NCI-H526 treated with DMSO at 0.1 percent for 48 hours (cell line): Measurements from ENCODE around the gene CDH4.

Experiments used
- DNase-seq: peaks from one replicate; lab custom pipeline; 2025; lab: John Stamatoyannopoulos, UW

CDH4 gene

DNA sequence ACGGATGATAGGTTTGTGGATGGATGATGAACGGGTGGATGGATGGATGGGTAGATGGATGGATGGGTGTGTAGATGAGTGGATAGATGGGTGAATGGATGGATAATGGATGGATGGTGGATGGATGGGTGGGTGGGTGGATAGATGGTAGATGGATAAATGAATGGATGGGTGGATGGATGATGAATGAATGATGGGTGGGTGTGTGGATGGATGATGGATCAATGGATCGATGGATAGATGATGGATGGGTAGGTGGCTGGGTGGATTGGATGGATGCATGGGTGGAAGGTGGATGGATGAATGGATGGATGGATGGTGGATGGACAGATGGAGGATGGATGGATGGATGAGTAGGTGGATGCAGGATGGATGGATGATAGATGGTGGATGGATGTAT is 419.5 kb downstream of the CDH4 start:
- no peak for DNase-seq

DNA sequence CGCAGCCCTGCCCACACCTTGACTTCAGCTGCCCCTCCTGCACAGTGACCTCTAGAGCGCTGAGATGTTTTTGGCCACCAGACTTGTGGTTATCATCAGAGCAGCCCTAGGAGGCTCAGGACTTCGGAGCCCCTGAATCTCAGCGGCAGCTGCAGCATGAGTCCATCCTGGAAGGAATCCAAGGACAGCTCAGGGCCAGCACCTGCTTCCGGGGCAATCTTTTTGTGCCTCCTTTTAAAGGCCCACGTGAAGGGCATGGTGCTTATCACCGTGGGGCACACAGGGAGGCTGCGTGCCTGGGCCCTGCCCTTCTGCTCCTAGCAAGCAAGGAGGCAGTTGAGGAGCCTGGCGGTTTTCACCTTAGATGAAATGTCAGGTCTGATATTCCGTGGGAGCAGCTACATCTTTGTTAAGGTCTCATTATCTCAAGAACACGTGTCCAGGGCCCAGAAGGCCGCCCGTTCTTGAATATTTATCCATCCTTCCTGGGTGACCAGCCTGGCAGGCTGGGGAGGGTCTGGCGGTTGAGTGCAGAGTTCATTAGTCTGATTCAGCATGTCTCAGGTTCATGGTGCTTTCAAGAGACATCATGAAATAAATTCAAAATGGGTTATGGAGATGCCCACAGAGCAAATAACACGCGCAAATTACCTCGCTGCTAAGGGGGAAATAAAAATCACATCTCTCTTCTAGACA is 421.2 kb downstream of the CDH4 start:
- DNase-seq, result no peak

- no peak for DNase-seq
Measured at GRCh38 chr20:61674121-61674520, 422.1 kb downstream of the CDH4 start.

GRCh38 chr20:61674688-61675087 is 422.6 kb downstream of the CDH4 start:
- DNase-seq, result no peak

DNA sequence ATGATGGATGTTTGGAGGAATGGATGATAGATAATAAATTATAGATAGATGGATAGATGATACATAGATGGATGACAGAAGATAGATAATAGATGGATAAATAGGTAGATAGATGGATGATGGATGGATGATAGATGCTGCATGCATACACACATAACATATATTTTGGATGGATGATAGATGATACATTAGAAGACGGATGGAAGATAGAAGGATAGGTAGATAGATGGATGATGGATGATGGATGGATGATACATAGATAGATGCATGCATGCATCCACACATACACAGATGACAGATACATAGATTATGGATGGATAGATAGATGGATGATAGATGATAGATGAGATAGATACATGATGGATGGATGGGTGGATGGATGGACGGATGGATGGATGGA is 425.9 kb downstream of the CDH4 start:
- no peak for DNase-seq

- DNase-seq, result no peak
Measured at GRCh38 chr20:61678437-61678836, 426.4 kb downstream of the CDH4 start.

GRCh38 chr20:61679473-61679872 is 427.4 kb downstream of the CDH4 start:
- DNase-seq, result no peak

GRCh38 chr20:61680096-61680495 is 428.0 kb downstream of the CDH4 start:
- no peak for DNase-seq

DNA sequence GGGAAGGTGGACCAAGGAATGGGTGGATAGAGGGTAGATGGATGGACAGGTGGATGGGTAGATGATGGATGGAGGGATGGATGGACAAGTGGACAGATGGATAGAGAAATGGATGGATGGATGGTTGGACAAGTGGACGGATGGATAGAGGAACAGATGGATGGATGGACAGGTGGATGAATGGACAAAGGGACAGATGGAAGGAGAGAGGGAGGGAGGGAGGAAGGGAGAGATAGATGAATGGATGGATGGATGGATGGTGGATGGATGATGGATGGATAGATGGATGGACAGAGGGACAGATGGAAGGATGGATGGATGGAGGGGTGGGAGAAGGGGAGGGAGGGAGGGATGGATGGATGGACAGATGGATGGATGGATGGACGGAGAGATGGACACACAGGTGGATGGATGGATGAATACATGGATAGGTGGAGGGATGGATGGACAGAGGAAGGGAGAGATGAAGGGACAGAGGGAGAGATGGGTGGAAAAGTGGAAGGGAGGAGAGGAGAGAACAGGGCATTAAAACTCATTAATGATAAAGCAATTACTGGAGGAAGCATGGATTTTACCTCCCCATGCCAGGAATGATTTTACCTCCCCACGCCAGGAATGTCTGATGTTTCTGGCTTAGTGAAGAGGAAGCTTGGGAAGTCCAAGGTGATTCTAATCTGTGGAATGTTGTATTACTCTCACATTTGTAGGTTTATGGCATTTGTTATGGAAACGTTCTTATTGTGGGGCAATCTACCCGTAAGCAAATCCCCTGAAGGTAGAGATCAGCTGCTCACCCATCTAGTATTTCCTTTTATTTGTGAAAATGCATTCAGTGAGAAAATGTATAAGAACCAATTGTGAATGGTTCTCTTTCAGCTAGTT is 430.3 kb downstream of the CDH4 start:
- DNase-seq, result no peak

- no peak for DNase-seq
Measured at GRCh38 chr20:61682996-61683681, 431.1 kb downstream of the CDH4 start.

GRCh38 chr20:61683721-61684120 is 431.7 kb downstream of the CDH4 start:
- peak; percentile 12 for DNase-seq

GRCh38 chr20:61684136-61684535 is 432.1 kb downstream of the CDH4 start:
- DNase-seq, result no peak

GRCh38 chr20:61684583-61685235 is 432.6 kb downstream of the CDH4 start:
- DNase-seq, result no peak

GRCh38 chr20:61685462-61685861 is 433.4 kb downstream of the CDH4 start:
- no peak for DNase-seq

DNA sequence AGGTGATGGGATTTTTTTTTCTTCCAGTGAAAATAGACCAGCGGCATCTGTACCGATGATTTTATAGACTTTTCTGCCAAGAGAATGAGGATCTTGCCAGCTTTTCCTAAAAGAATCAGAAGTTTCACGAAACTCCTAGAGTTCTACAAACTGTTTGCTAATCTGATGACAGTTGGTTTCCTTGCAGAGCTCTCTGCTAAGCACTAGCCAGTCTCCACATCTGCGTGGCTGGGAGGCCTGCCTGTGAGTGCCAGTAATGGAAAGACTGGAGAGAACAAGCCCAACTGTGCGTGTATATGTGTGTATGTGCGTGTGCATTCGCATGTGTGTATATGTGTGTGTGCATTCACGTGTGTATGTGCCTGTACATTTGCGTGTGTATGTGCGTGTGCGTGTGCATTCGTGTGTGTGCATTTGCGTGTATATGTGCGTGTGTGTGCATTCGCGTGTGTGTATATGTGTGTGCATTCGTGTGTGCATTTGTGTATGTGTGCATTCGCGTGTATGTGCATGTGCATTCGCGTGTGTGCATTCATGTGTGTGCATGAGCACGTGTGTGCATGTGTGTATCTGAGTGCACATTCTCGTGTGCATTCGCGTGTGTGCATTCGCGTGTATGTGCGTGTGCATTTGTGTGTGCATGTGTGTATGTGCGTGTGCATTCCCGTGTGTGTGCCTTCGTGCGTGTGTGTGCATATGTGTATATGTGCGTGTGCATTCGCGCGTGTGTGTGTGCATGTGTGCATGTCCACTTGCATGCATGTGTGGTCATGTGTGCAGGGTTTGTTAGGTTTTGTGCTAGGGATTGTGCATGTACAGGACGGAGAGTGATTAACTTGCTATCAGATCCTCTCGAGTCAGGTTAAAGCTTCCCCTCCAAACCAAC is 434.2 kb downstream of the CDH4 start:
- DNase-seq, result no peak

GRCh38 chr20:61688411-61688810 is 436.4 kb downstream of the CDH4 start:
- DNase-seq, result no peak

DNA sequence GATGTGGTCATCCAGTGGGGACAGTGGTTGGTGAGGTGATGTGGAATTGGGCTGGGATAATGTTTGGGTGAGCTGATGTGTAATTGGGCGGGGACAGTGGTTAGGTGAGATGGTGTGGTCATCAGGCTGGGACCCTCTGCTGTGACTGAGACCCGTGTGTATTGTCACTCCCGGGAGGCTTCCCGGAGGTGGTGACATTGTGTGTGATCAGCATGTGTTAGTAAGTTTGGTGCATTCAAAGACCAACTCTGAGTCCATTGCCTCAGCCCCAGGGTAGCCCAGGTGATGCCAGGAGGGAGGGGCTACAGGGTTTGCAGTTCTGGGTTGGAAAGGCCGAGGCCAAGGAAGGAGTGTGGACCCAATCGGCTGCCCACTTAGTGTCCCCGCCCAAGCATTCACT is 438.1 kb downstream of the CDH4 start:
- no peak for DNase-seq

GRCh38 chr20:61690993-61691838 is 439.2 kb downstream of the CDH4 start:
- no peak for DNase-seq

DNA sequence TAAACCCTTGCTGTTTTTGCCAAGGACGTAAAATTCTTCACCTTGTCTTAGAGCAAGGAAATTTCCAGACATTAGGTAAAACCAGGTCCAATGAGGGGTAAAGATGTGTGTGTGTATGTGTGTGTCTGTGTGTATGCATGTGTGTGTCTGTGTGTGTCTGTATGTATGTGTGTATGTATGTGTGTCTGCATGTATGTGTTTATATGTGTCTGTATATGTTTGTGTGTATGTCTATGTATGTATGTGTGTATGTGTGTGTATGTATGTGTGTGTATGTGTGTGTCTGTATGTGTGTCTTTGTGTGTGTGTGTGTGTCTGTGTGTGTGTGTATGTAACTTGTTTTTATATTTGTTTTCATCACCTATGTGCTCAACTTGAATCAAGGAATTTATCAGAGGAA is 439.9 kb downstream of the CDH4 start:
- no peak for DNase-seq

- DNase-seq, result no peak
Measured at GRCh38 chr20:61692479-61692878, 440.4 kb downstream of the CDH4 start.
